HS-5 (cell line): ENCODE measurements around the gene SAT2.
A peak's percentile ranks its signal among the peaks of the same experiment; 100 is the strongest.

ENCODE experiments used
- DNase-seq: peaks from one replicate; pipeline ENCODE4 v3.0.0-alpha.2; 2012; ENCODE audit warnings: low read depth

Gene SAT2

DNA sequence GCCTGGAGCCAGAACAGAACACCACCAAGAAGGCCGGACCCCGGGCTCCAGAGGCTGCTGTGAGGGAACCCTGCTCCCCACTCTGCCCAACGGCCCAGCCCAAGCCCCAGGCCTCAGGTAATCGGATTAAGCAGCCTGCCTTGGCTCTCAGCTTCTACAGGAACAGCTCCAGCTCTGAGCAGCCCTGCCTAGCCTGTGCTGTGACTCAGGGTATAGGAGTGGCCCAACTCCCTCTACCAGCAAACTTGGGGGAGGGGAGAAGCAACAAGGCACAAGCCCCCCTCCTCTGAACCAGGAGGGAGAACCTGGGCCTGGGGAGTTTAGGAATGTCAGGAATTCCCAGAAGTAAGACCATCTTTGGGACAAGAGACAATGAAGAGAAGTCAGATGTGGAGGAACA is 36.9 kb downstream of the SAT2 start:
- no peak for DNase-seq

DNA sequence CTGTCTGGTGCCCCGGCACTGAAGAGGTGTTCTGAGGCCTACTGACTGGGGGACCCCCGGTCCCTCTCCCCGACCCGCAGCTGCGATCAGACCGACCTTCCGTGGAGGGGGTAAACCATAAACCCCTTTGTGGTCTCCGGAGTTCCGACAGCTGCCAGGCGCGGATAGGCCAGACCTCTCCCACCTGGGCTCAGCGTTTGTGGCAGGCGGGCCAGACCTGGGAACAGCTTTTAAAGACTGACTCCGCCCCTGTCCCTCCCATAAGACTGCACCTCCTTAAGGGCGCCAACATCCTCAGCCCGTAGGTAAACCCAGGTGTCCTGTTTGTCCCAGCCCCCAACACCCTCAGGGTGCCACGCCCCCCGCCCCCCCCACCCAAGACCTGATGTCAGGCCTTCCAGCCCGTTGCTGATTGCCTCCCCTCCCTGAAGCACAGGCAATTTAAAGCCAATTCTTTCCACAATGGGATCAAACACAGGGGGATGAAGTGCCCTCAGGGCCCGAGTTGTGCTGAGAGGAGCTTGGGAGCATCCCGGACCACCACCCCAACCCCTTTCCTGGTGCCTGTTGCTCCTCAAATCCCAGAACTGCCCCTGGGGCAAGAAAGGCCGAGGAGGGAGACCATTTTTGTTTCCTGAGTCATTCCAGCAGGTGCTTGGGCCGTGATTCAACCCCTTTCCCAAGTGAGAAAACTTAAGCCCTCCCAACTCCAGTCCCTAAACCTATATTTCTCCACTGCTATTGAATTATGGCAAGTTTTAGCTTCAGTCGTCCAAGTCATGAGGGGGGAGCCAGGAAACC is 37.5 kb downstream of the SAT2 start, which contains the start of gene SOX15:
Gene SOX15, minus strand, starts transcription at position 204 of the 801 bp plus-strand sequence. CDS start 418 bp downstream, outside the sequence.
- DNase-seq: no peak

DNA sequence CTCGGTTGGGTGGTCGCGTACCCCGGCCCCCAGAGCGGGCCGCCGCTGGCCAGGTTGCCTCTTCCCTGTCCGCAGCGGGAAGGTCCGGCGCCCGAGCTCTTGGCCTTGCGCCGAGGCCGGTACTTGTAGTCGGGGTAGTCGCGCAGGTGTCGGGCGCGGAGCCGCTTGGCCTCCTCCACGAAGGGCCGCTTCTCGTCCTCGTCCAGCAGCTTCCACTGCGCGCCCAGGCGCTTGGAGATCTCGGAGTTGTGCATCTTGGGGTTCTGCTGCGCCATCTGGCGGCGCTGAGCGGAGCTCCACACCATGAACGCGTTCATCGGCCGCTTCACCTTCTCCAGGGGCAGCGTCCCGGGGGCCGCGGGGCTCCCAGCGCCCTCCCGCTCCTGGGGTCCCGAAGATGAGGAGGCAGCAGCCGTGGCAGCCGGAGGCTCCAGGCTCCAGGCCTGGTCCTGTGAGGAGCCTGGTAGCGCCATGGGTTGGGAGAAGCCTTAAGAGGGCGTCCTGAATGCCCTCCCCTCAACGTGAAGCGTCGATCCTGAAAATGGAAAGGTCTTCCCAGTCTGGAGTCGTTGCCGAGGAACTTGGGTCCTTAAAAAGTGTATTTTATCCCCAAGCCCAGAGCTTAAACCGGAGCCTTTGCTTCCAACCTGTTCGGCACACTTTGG is 38.3 kb downstream of the SAT2 start:
- no peak for DNase-seq

DNA sequence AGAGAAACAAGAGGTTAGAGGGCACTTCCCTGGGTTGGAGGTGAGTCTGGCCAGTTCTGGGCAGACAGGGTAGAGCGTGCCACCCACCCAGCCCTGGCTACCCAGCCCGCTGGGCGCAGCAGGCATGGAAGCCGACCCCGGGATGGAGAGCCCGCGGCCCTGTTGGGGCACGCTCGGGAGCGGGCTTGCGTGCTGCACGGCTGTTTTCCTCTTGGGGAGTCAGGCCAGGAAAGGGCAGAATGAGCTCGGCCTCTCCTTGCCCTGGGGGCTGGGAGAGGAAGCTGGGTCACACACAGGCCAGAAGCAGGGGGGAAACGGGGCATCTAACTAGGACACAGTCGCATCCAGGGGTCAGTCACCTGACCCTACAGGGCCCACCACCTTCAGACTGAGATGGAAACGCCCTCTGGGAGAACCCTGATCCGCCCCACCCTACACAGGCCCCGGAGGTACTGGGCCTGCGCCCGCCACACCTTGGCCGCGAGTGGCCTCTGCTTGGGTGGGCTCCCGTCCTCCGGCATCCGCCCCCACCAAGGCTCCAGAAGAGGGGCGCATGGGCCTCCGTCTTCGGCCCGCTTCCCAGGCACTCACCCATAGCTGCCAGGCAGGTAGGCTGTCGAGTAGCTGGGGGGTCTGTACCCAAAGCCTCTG is 38.9 kb downstream of the SAT2 start:
- no peak for DNase-seq

DNA sequence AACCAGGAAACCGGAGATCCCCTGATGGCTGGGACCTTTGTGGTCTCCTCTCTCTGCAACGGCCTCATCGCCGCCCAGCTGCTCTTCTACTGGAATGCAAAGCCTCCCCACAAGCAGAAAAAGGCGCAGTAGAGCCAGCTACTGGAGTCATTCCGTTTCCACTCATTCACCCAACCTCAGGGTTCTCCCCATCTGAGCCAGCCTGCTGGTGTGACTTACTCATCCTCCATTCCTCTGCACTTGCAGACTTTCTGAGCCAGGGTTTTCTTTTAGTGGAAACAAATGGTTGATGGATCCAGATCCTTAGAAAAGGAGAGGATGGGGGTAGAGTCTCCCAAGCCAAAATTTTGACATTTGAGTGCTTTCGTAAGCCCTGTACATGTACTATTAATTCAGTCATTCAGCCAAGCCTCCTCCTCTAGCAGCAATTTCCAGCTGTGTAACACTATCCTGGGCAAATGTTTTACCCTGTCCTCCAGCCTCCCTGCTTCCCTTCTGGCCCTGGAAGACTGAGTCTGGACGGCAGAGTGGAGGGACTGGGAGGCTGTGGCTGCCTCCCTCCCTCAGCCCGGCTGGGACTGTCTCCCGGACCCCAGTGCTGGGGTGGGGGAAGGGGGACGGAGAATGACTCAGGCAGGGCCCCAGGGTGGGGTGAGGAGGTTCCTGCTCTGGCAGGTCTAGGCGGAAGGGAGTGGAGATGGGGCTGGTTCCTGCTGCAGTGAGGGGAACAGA is 40.0 kb downstream of the SAT2 start:
- DNase-seq: peak; percentile 84

DNA sequence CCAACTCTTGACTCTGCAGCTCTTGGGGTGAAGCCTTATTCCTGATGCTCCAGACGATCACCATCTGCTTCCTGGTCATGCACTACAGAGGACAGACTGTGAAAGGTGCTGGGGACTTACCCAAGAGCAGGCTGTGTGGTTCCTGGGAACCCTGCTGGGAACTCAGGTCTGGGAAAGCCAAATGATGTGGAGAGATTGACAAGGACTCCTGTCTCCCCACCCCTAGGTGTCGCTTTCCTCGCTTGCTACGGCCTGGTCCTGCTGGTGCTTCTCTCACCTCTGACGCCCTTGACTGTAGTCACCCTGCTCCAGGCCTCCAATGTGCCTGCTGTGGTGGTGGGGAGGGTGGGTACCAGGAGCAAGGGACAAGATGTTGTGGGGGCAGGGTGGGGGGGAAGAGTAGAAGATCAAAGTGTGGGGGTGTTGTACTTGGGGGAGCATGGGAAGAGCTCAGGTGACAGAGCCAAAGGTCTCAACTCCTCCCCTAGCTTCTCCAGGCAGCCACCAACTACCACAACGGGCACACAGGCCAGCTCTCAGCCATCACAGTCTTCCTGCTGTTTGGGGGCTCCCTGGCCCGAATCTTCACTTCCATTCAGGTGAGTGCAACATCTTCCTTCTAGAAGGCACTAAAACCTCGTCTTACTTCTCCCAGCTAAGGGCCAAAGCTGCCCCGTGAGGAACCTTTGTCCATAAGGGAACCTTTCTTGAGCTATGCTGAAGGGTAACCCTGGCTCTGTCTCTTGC is 40.8 kb downstream of the SAT2 start:
- no peak for DNase-seq

DNA sequence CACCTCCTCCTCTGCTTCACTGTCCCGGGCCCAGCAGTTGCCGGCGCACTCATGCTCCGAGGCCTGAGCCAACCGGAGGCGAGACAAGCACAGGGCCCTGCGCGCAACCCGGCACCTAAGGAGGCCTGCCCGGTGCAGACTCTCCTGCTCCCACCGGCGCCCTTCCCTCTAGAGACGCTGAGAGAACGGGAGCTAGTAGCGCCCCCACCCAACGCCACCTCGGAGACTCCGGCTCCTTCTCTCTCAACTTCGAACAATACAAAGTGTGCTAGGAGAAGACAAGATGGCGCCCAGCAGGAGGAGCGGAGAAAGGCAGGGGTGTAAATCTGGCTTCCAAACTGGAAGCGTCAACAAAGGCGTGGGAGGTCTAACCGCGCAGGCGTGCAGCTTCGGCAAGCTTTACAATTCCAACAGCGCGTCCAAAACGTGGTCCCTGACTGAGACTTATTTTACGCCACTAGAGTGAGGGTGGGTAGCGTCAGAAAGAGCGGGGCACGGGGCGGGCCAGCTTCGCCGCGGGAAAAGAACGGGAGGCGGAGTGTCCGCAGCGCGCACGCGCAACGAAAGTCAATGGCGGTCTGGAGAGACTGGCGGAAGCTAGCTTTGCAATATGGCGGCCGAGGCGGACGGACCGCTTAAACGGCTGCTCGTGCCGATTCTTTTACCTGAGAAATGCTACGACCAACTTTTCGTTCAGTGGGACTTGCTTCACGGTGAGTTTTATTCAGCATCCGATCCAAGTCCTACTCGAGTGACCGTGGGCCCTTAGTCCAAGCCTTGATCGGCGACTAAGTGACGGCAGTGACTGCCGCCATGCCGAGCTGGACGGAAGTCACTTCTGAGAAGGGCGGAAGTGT is 44.1 kb downstream of the SAT2 start, which contains the start of gene MPDU1:
Gene MPDU1, plus strand, starts transcription at position 600 of the 857 bp plus-strand sequence. Its CDS starts 11 bp downstream, at position 611.
- peak; percentile 95 for DNase-seq

DNA sequence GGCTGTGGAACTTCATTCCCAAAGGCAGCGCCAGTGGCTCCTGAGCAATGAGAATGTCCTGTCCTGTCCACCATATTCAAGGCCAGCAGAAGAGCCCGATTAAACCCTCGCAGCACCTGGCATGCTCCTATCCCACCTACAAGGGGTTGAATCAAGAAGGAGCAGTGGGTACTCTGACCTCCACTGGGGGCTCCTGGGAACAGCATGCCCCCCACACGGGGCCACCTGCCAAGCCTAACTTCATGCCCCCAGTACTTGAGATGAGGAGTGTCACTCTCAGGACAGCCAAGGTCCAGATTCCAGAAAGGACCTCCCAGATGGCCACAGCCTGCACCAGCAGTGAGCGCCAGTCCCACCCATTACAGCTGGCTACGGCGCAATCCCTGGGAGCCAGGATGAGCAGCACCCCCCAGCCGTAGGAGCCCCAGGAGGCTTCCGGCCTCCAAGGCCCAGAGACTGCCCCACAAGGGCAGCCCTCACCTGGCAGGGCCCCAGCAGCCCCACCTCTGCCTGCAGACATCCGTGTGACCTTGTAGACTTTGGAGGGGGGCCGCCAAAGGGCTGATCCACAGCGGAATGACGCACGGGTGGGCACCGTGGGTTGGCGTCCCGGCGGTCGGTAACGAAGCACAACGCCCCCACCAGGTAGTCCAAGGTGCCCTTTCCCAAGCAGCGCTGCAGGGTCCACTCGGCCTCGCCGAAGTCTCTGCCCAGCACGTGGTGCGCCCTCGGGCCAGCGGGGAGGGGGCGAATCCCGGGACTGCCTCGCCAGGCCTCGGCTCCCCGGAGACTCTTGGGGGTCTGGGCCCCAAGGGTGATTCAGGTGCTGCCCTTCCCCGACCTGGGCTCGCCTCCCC is 45.0 kb downstream of the SAT2 start:
- DNase-seq: no peak

DNA sequence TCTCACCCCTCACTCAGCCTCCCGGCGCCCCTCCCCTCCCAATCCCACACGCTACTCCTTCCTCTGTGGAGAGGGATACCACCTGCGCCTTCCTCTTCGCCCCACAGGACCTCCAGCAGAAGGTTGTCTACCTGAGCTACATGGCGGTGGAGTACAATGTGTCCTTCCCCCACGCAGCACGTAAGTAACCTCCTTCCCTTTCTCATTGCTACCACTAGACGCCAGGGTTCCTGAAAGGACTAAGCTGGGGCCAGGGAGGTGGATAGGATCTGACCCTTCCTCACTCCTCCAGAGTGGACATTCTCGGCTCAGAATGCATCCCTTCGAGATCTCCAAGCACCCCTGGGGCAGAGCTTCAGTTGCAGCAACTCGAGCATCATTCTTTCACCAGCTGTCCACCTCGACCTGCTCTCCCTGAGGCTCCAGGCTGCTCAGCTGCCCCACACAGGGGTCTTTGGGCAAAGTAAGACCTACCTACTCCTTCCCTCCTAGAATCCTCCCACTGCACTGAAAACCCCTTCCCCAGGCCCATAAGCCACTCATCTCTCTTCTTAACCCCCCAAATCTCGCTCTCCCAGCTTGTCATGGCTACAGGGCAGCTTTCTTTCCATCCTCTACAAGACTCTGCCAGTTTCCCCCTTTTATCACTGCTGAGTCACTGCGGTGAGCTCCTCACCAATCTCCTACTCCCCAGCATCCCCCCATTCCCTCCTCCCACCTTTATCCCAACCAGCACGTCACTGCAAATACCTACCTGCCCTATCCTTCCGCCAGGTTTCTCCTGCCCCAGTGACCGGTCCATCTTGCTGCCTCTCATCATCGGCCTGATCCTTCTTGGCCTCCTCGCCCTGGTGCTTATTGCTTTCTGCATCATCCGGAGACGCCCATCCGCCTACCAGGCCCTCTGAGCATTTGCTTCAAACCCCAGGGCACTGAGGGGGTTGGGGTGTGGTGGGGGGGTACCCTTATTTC is 46.7 kb downstream of the SAT2 start:
- DNase-seq: no peak

DNA sequence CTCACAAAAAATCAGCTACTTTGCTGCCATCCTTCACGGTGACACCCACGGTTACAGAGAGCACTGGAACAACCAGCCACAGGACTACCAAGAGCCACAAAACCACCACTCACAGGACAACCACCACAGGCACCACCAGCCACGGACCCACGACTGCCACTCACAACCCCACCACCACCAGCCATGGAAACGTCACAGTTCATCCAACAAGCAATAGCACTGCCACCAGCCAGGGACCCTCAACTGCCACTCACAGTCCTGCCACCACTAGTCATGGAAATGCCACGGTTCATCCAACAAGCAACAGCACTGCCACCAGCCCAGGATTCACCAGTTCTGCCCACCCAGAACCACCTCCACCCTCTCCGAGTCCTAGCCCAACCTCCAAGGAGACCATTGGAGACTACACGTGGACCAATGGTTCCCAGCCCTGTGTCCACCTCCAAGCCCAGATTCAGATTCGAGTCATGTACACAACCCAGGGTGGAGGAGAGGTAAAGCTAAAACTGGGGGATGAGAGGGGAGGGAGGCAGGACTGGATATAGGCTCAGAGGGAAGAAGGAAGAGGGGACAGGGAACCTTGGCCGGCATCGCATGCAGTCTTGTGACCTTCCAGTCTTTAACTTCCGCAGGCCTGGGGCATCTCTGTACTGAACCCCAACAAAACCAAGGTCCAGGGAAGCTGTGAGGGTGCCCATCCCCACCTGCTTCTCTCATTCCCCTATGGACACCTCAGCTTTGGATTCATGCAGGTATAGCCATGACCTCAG is 47.6 kb downstream of the SAT2 start:
- DNase-seq: no peak

DNA sequence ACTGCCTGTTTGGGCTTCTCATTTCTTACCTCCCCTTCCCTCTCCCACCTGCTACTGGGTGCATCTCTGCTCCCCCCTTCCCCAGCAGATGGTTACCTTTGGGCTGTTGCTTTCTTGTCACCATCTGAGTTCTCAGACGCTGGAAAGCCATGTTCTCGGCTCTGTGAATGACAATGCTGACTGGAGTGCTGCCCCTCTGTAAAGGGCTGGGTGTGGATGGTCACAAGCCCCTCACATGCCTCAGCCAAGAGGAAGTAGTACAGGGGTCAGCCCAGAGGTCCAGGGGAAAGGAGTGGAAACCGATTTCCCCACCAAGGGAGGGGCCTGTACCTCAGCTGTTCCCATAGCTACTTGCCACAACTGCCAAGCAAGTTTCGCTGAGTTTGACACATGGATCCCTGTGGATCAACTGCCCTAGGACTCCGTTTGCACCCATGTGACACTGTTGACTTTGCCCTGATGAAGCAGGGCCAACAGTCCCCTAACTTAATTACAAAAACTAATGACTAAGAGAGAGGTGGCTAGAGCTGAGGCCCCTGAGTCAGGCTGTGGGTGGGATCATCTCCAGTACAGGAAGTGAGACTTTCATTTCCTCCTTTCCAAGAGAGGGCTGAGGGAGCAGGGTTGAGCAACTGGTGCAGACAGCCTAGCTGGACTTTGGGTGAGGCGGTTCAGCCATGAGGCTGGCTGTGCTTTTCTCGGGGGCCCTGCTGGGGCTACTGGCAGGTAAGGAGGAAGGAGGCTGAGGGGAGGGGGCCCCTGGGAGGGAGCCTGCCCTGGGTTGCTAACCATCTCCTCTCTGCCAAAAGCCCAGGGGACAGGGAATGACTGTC is 48.4 kb downstream of the SAT2 start, which contains the start of gene CD68:
Gene CD68, plus strand, starts transcription at position 638 of the 833 bp plus-strand sequence. Its CDS starts 40 bp downstream, at position 678.
- DNase-seq: peak; percentile 96

DNA sequence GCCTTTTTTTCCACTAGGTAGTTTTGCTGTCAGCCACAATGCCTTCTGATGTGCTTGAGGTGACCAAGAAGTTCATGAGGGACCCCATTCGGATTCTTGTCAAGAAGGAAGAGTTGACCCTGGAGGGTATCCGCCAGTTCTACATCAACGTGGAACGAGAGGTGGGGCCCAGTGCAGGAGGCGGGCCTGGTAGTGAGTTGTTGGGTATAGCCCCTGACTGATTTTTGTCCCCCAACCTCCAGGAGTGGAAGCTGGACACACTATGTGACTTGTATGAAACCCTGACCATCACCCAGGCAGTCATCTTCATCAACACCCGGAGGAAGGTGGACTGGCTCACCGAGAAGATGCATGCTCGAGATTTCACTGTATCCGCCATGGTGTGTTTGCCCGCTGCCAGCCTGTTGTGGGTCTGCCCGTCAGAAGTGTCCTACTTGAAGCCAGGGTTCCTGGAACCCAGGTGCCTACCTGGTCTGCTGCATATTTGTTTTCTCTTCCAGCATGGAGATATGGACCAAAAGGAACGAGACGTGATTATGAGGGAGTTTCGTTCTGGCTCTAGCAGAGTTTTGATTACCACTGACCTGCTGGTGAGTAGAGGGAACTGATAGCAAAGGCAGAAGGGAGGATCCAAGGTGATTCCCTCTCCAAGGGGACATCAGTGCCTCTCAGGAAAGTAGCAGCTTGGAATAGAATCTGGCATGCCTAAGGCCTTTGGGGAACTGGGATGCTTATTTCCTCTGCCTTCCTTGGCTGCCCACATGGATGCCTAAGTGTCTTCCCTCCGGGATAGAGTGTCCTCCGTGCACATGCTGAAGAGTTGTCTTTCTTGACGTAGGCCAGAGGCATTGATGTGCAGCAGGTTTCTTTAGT is 50.1 kb downstream of the SAT2 start:
- DNase-seq: no peak

DNA sequence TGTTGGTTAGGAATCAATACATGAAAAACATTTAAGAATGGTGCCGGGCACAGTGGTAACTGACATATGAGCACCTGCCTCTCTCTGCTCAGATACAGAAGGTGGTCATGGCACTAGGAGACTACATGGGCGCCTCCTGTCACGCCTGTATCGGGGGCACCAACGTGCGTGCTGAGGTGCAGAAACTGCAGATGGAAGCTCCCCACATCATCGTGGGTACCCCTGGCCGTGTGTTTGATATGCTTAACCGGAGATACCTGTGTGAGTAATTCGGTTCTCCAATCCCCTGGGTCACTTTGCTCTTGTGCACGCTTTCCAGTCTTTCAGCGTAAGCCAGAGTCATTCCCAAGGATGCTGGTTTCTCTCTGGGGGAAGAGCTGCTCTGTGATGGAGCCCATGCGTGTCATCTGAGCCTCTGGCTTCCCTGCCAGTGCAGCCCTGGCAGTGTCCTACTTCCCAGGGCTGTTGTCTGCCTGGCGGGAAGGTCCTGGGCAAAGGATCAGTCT is 51.1 kb downstream of the SAT2 start:
- DNase-seq: no peak
